ENCODE measurements around the gene VWF. TPM values are rescaled to one million over a fixed set of nuclear protein-coding genes. Genes with fewer than 3 reads are reported as not detected.
"Not testable (repeated sequence)": the region's sequence is repeated elsewhere in the genome, so short reads cannot be mapped to it uniquely, and the experiment has no call there.

VWF gene
- total RNA-seq, 1 donor from 2014 or later: 0.21 TPM

DNA sequence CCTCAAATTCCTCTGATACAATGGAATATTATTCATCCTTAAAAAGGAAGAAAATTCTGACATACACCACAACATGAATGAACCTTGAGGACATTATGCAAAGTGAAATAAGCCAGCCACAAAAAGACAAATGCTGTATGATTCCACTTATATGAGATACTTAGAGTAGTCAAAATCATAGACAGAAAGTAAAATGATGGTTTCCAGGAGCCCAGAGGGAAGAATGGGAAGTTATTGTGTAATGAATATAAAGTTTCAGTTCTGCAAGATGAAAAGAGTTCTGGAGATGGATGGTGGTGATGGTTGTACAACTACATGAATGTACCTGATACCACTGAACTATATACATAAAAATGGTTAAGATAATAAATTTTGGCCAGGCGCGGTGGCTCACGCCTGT lies 18.3 kb downstream of the VWF start:
- Mint-ChIP-seq H3K9me3 (peaks cover 3% of the 10 kb centered on the region), H3K4me1 (no peaks in the 10 kb centered on the region), H3K4me3 (no peak overlapping the region), H3K36me3 (ENCODE audit: low read depth) (no peaks in the 10 kb centered on the region), H3K27ac (ENCODE audit: unreplicated experiment) (no peak overlapping the region), H3K27me3 (ENCODE audit: low read depth) (no peaks in the 10 kb centered on the region)
- no peak for TF ChIP-seq CTCF (conservative IDR thresholded peaks at IDR 0.05)
- DNase-seq (ENCODE audit: low read depth, low spot score): no peak

- Mint-ChIP-seq H3K4me3 (no peak overlapping the region), H3K27ac (ENCODE audit: unreplicated experiment) (no peak overlapping the region), H3K4me1 (no peaks in the 10 kb centered on the region), H3K9me3 (peaks cover under 1% of the 10 kb centered on the region), H3K36me3 (ENCODE audit: low read depth) (no peaks in the 10 kb centered on the region), H3K27me3 (ENCODE audit: low read depth) (no peaks in the 10 kb centered on the region)
- DNase-seq (ENCODE audit: low read depth, low spot score): no peak
- no peak for TF ChIP-seq CTCF (conservative IDR thresholded peaks at IDR 0.05)
These were observed 19.6 kb downstream of the VWF start for GRCh38 chr12:6104842-6105241.

DNA sequence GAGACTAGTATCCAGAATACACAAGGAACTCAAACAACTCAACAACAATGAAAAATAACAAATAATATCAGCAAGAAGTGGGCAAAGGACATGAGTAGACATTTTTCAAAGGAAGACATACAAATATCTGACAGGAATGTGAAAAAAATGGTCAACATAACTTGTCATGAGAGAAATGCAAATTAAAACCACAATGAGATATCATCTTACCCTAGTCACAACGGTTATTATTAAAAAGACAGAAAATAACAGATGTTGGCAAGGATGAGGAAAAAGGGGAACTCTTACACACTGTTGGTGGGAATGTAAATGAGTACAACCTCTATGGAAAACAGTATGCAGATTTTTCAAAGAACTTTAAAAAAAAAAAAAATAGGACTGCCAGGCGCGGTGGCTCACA lies 20.4 kb downstream of the VWF start:
- no peak for TF ChIP-seq CTCF (conservative IDR thresholded peaks at IDR 0.05)
- Mint-ChIP-seq H3K27me3 (ENCODE audit: low read depth) (no peaks in the 10 kb centered on the region), H3K27ac (ENCODE audit: unreplicated experiment) (no peak overlapping the region), H3K4me1 (no peaks in the 10 kb centered on the region), H3K4me3 (no peak overlapping the region), H3K36me3 (ENCODE audit: low read depth) (no peaks in the 10 kb centered on the region), H3K9me3 (no peaks in the 10 kb centered on the region)
- DNase-seq (ENCODE audit: low read depth, low spot score): no peak

GRCh38 chr12:6102021-6102420 lies 22.4 kb downstream of the VWF start:
- not testable (repeated sequence) for H3K36me3 Mint-ChIP-seq (ENCODE audit: low read depth); DNase-seq (ENCODE audit: low read depth, low spot score); H3K9me3 Mint-ChIP-seq; H3K4me3 Mint-ChIP-seq; H3K27me3 Mint-ChIP-seq (ENCODE audit: low read depth); H3K27ac Mint-ChIP-seq (ENCODE audit: unreplicated experiment); H3K4me1 Mint-ChIP-seq

- H3K36me3 Mint-ChIP-seq (ENCODE audit: low read depth): no peaks in the 10 kb centered on the region
These were observed 25.2 kb downstream of the VWF start for GRCh38 chr12:6099316-6099715.

DNA sequence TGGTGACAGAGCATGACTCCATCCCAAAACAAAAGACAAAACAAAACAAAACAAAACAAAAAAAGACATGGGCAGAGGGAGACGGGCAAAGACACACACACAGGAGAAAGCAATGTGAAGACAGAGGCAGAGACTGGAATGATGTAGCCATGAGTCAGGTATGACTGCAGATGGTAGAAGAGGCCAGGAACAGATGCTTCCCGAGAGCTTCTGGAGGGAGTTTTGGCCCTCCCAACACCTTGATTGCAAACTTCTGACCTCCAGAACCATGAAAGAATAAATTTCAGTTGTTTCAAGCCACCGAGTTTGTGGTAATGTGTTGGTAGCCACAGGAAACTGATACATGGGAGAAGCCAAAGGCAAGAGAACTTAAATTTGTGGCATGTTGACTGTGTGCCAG lies 27.1 kb downstream of the VWF start:
- Mint-ChIP-seq H3K4me1 (no peaks in the 10 kb centered on the region), H3K36me3 (ENCODE audit: low read depth) (no peaks in the 10 kb centered on the region), H3K27ac (ENCODE audit: unreplicated experiment) (no peak overlapping the region), H3K9me3 (no peaks in the 10 kb centered on the region), H3K4me3 (no peak overlapping the region), H3K27me3 (ENCODE audit: low read depth) (no peaks in the 10 kb centered on the region)
- no peak for DNase-seq (ENCODE audit: low read depth, low spot score)
- TF ChIP-seq CTCF (conservative IDR thresholded peaks at IDR 0.05): no peak

More at GRCh38 chr12:6099316-6099715, 25.2 kb downstream of the VWF start:
- Mint-ChIP-seq H3K4me3 (no peak overlapping the region), H3K9me3 (no peaks in the 10 kb centered on the region), H3K27me3 (ENCODE audit: low read depth) (no peaks in the 10 kb centered on the region), H3K27ac (ENCODE audit: unreplicated experiment) (no peak overlapping the region), H3K4me1 (no peaks in the 10 kb centered on the region)
- DNase-seq (ENCODE audit: low read depth, low spot score): no peak
- no peak for TF ChIP-seq CTCF (conservative IDR thresholded peaks at IDR 0.05)
